Activated gamma-delta T cell treated with Interleukin-2 at 50 U/mL for 16 hours (primary cell): ENCODE data around the gene MCEE.

Experiments
- DNase-seq: peaks from one replicate; pipeline ENCODE4 v3.0.0-alpha.2; 2020

The MCEE gene

DNA sequence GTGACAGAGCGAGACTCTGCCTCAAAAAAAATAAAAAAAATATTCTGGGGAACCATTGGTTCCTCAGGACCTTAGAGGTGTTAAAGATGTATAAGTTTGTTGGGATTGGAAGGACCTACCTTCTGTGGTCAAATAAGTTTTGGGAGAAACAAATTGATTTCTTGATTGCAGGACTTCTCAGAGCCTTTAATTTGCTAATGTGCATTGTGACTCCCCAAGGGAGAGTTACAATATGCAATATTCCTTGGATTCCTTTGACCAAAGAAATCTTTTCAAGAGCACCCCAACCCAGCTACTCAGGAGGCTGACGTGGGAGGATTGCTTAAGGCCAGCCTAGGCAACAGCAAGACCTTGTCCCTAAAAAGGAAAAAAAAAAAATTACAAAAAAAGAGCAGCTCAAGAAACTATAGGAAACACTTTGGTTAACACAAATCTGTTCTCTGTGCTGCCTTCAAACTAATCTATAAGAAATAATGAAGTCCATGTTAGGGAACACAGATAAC, 55.1 kb downstream of the MCEE start:
- no peak for DNase-seq

DNA sequence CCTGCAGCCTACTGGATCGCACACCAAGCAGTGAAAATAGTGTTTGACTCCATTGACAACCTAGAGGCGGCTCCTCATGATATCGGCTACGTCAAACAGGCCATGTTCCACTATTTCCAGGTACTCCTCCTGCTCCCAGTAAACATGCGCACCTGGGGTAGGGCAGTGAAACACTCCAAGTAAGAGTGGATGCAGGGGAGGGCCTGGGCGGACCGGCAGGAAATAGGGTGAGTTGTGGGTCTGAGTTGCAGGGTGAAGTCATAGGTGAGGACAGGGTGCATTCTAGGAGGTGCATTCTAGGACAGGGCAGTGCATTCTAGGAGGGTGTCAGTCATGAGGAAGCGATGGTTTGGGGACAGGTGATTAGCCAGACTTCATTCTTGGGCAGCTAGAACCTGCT, 56.6 kb downstream of the MCEE start:
- DNase-seq = no peak

GRCh38 chr2:71072492-71072891, 57.5 kb downstream of the MCEE start:
- no peak for DNase-seq

GRCh38 chr2:71071681-71072398, 58.2 kb downstream of the MCEE start:
- DNase-seq = peak; percentile 37

GRCh38 chr2:71070294-71071093, 59.5 kb downstream of the MCEE start:
- DNase-seq = no peak

GRCh38 chr2:71069376-71069775, 60.7 kb downstream of the MCEE start:
- DNase-seq = no peak

- DNase-seq = peak; percentile 96
These were observed 61.6 kb downstream of the MCEE start, which contains the start of gene NAGK for GRCh38 chr2:71068218-71069035. NAGK (plus strand) TSS chr2:71068648; CDS start chr2:71068684, 36 bp downstream.

- no peak for DNase-seq
These were observed 62.3 kb downstream of the MCEE start for GRCh38 chr2:71067567-71068217.

DNA sequence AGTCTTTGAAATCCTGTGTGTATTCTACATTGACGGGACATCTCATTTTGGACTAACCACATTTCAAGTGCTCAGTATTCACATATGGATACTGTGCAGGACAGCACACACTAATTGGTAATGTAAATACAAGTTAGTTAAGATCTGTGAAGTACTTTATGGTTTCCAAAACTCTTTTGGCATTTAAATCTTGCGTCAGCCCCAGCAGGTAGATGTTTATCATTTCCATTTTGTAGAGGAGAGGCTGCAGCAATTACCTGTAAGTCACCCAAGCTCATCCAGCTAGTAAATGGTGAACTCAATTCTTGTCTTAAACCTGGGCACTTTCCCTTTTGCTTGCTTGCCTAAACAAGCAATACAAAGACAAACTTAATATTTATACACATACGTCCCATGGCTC, 63.2 kb downstream of the MCEE start:
- DNase-seq = no peak

- no peak for DNase-seq
These were observed 65.0 kb downstream of the MCEE start for GRCh38 chr2:71064754-71065621.

DNA sequence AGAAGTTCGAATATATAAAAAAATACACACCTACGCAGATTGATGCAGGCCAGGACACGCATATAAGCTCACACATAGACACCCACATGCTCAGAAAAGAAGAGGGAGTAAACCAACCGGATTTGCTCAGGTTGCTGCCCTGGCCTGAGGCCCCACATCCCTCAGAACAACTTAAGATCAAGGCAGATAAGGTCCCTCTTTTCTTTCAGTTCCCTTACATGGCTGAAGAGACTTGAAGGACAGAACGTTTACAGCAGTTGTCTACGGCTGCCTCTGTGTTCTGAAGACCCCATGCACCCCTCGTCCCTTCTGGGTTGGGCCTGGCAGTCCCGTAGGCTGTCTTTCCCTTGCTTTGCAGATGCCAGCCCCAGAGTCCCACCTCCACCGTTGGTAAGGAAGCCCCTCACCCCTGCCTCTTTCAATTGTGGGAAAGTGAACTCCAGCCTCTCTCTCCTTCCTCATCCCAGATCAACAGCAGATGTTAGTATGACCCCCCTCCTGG, 65.9 kb downstream of the MCEE start:
- no peak for DNase-seq

DNA sequence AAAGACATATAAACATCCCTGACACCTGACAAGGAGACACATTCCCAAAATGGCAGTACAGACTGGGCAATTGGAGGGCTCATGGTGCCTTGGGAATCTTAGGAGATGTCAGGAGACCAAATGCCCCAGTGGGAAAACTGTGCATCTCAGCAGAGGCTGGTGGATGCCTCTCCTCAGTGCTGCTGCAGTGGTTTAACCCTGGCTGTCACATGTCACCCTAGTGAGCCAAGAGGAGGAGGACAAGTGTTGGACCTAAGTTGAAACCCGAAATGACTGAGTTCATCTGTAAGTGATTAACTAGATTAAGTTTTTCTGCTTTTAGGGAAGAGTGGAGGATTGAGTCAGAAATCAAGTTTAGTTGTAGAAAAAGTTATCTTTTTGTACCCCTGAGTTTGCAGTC, 66.8 kb downstream of the MCEE start:
- DNase-seq = no peak

DNA sequence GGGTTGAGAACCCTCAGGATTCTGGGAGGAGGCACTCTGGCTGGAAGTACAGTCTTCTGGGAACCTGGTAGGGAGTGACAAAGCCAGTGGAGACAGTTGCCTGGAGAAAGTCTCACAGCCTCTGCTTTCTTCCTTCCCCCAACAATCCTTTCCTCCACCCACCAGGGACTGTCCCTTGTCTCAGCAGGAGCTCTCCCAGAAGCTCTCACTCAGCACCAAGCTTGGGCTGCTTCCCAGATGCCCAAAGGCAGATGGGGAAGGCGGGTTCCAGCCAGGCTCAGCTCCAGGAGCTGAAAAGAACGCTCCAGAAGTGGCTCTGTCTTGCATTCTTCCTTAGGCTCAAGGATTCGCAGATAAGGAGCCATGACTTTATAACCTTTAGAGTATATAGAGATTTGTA, 69.2 kb downstream of the MCEE start:
- DNase-seq = no peak

DNA sequence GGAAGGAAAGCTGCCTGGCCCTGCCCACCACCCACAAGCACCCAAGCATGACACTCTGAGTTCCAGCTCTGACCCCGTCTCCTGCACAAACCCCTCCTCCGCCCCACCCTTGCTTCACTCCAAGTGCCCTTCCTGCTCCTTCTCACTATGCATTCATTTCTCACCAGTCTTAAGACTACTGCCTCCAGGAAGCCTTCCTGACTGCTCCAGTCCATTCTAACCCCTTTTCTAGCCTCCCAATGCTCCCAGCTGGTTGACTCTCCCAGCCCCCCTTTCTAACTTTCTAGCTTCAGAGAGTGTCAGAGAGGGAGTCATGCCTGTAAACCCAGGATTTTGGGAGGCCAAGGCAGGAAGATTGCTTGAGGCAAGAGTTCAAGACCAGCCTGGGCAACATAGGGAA, 69.8 kb downstream of the MCEE start:
- DNase-seq = no peak
